HepG2 (cell line): ENCODE measurements around the gene BIRC2.

Experiments used
- CREM ChIP-seq, 2 experiments: sonication (generic) in 1 of 2; formaldehyde crosslinking in 1 of 2; IDR thresholded peaks; 2 replicates each; pipeline versions ENCODE4 v1.4.0 to v1.6.1; 2016 to 2020; ENCODE audit warnings: antibody characterized with exemption in 1 of 2, mild to moderate bottlenecking in 1 of 2, missing genetic modification reagents in 1 of 2
- KDM6A ChIP-seq: IDR thresholded peaks from 2 replicates; pipeline ENCODE4 v1.6.1; 2016; ENCODE audit warnings: low read depth
- KLF9 ChIP-seq: IDR thresholded peaks from 2 replicates; pipeline ENCODE4 v1.6.1; 2016; ENCODE audit warnings: low read depth
- NFE2L1 ChIP-seq: sonication (generic); formaldehyde crosslinking; IDR thresholded peaks from 2 replicates; pipeline ENCODE4 v1.4.0; 2020; ENCODE audit warnings: missing genetic modification reagents, mild to moderate bottlenecking, borderline replicate concordance
- PITX1 ChIP-seq: sonication (generic); formaldehyde crosslinking; IDR thresholded peaks from 2 replicates; pipeline ENCODE4 v1.5.1; 2020; ENCODE audit warnings: mild to moderate bottlenecking, missing genetic modification reagents
- ZNF296 ChIP-seq: sonication (generic); formaldehyde crosslinking; conservative IDR thresholded peaks from 2 replicates; pipeline ENCODE4 v1.5.0; 2020; ENCODE audit warnings: mild to moderate bottlenecking, missing genetic modification reagents
- ZNF549 ChIP-seq: sonication (generic); formaldehyde crosslinking; IDR thresholded peaks from 2 replicates; pipeline ENCODE4 v1.5.0; 2020; ENCODE audit warnings: missing genetic modification reagents
- TF ChIP-seq, protein P1 (sequence below): sonication (generic); formaldehyde crosslinking; IDR thresholded peaks from 2 replicates; pipeline ENCODE4 v1.5.1; 2020; ENCODE audit warnings: mild to moderate bottlenecking, missing genetic modification reagents, moderate library complexity
- TF ChIP-seq, protein P2 (sequence below): IDR thresholded peaks from 2 replicates; pipeline ENCODE4 v1.6.1; 2016; ENCODE audit warnings: low read depth

DNA sequence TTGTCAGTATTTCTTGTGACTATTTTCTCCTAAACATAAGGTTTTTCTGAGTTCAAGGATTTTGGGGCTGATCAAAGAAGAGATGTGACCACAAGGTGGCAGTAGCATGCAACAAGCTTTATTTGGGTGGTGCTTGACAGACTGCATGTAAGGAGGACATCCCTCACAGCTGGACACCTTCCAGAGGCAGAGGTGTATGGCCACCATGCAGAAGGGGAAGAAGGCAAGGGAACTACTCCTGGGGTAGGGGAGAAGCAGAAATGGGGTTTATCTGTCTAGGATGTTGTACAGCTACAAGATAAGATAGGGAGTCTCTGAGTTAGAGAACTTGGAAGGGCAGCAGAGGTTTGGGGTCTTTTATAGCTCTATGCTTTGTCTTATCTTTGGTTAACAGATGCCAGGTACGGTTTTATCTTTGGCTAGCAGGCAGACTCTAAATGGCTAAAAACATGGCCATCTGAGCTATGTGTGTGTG, 5.1 kb upstream of the BIRC2 start:
- TF ChIP-seq, protein P1, sequence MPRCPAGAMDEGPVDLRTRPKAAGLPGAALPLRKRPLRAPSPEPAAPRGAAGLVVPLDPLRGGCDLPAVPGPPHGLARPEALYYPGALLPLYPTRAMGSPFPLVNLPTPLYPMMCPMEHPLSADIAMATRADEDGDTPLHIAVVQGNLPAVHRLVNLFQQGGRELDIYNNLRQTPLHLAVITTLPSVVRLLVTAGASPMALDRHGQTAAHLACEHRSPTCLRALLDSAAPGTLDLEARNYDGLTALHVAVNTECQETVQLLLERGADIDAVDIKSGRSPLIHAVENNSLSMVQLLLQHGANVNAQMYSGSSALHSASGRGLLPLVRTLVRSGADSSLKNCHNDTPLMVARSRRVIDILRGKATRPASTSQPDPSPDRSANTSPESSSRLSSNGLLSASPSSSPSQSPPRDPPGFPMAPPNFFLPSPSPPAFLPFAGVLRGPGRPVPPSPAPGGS, result no peak
- no peak for TF ChIP-seq KLF9 (CRISPR knock-in tag)
- TF ChIP-seq ZNF549 (CRISPR knock-in tag), result no peak
- TF ChIP-seq, protein P2, sequence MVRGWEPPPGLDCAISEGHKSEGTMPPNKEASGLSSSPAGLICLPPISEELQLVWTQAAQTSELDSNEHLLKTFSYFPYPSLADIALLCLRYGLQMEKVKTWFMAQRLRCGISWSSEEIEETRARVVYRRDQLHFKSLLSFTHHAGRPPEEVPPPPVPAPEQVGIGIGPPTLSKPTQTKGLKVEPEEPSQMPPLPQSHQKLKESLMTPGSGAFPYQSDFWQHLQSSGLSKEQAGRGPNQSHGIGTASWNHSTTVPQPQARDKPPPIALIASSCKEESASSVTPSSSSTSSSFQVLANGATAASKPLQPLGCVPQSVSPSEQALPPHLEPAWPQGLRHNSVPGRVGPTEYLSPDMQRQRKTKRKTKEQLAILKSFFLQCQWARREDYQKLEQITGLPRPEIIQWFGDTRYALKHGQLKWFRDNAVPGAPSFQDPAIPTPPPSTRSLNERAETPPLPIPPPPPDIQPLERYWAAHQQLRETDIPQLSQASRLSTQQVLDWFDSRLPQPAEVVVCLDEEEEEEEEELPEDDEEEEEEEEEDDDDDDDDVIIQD, result 0 out of 2 replicates have a peak, but pooled peaks have one; percentile 28
- no peak for TF ChIP-seq CREM (IDR thresholded peaks at IDR 0.05)
- TF ChIP-seq CREM (CRISPR knock-in tag; IDR thresholded peaks at IDR 0.05), result no peak
- TF ChIP-seq ZNF296 (CRISPR knock-in tag), result no peak
- no peak for TF ChIP-seq KDM6A (CRISPR knock-in tag)
- no peak for TF ChIP-seq NFE2L1 (CRISPR knock-in tag)
- TF ChIP-seq PITX1 (CRISPR knock-in tag), result no peak
